Fibroblast of pulmonary artery (primary cell): ENCODE results near the gene TMEM26.
"Not testable (repeated sequence)": the region's sequence is repeated elsewhere in the genome, so short reads cannot be mapped to it uniquely, and the experiment has no call there.

Experiments used
- DNase-seq: peaks from one replicate; pipeline ENCODE4 v3.0.0-alpha.2; 2010; ENCODE audit warnings: low read depth
- H3K4me3 ChIP-seq: replicated peaks from 2 replicates; pipeline ENCODE4 v1.5.1; 2011; ENCODE audit warnings: low read depth, mild to moderate bottlenecking, control low read depth, low read length, moderate library complexity
- CTCF ChIP-seq: IDR thresholded peaks from 2 replicates; pipeline ENCODE4 v1.5.1; 2011; ENCODE audit warnings: mild to moderate bottlenecking, control low read depth, low read length, inconsistent platforms; ENCODE audit errors: missing control alignments

TMEM26 gene

GRCh38 chr10:61390851-61391250, 62.3 kb downstream of the TMEM26 start:
- no peak overlapping the region for H3K4me3 ChIP-seq
- no peak for DNase-seq
- TF ChIP-seq CTCF, result no peak

- DNase-seq, result no peak
- TF ChIP-seq CTCF, result no peak
- no peak overlapping the region for H3K4me3 ChIP-seq
Measured at GRCh38 chr10:61389887-61390286, 63.3 kb downstream of the TMEM26 start.

- not testable (repeated sequence) for H3K4me3 ChIP-seq, DNase-seq
Measured at GRCh38 chr10:61388986-61389385, 64.2 kb downstream of the TMEM26 start.

GRCh38 chr10:61385231-61386001, 67.8 kb downstream of the TMEM26 start:
- no peak for TF ChIP-seq CTCF
- H3K4me3 ChIP-seq, result no peak overlapping the region
- no peak for DNase-seq

- DNase-seq, H3K4me3 ChIP-seq: not testable (repeated sequence)
Measured at GRCh38 chr10:61381153-61381552, 72.0 kb downstream of the TMEM26 start.

- TF ChIP-seq CTCF, result no peak
- DNase-seq, result no peak
- H3K4me3 ChIP-seq, result no peak overlapping the region
Measured at GRCh38 chr10:61378865-61379264, 74.3 kb downstream of the TMEM26 start.

GRCh38 chr10:61376908-61377368, 76.2 kb downstream of the TMEM26 start:
- no peak for DNase-seq
- no peak for TF ChIP-seq CTCF
- no peak overlapping the region for H3K4me3 ChIP-seq

GRCh38 chr10:61376377-61376776, 76.8 kb downstream of the TMEM26 start:
- no peak overlapping the region for H3K4me3 ChIP-seq
- no peak for DNase-seq
- no peak for TF ChIP-seq CTCF
